A549 treated with AZD9567 at 1 μM for 4 hours (cell line): ENCODE results near the gene NOTCH2NLA. TPM values are rescaled to one million over a fixed set of nuclear protein-coding genes. Genes with fewer than 3 reads are reported as not detected.

Source experiments
- total RNA-seq: library from RNA; stranded (reverse); fragments of 200-300 nt; extraction: Qiagen RNA extraction; gene quantifications from 5 replicates; pipeline ENCODE4 v1.2.3, GENCODE V29; 2022; ENCODE audit not compliant: insufficient read depth

NOTCH2NLA gene
- 14.4 to 21.8 TPM (median 19.7 TPM) in 5 replicates for total RNA-seq

DNA sequence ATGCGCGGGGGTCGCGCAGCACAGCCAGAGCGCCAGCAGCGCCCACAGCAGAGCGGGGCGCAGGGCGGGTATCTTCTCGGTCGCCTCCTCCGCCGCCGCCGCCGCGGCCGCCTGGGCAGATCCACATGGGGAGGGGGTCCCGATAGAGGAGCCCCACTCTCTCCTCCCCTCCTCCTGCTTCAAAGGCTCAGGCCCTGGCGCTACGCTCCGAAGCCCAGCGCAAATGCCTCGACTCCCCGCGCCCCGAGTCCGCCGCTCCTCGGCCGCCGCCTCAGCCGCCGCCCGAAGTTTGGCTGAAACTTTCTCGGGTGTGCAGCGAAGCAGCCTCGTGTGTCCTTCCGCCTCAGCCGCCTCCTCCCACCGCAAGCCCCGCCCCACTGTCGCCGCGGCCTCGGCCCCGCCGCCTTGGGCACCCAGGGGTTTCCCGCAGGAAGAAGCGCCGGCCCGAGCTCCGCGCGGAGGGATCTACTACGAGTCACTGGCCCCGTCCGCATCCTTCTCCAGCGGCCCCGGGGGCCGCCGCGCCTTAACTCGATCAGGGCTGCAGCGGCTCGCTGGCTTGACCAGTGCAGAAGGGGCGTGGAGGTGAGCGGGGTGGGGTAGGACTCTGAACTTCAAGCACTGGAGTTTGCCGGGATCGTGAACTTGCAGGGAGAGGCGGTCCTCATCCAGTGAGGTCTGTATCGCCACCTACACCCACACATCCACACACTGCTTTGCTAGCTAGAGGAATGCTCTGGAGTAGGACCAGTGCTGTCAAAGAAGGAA, at the start of gene NOTCH2NLA:
Gene NOTCH2NLA (minus strand): TSS at position 312 of the 768 bp plus-strand sequence. CDS start 39,684 bp downstream, outside the sequence.

DNA sequence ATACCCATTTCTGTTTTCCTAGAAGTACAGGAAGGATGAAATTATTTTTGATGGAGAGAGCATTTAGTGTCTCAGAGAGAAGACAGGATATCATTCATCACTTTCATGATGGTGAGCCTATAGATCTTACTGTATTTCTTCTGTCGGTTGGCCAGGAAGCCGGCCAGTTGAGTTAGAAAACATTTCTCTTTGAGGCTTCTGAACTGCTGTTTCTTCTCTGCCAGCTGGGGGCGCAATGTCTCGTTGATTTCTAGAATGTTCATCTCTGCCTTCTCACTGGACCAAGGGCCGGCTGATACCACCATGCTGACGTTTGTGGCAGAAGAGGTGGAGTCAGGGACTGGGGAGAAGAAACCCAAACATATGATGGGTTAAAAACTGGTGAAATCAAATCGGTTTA, 84.4 kb downstream of the NOTCH2NLA start, which contains the start of gene NBPF10:
Gene NBPF10 (minus strand): TSS at position 340 of the 400 bp plus-strand sequence. CDS start 35 bp downstream, at position 305.

Other genes starting within 250 kb of the NOTCH2NLA start
- 0.14 to 2.3 TPM (median 0.22 TPM) in 5 replicates for gene TXNIP, start 232.4 kb downstream of the NOTCH2NLA start, total RNA-seq
- gene HJV, start 207.3 kb downstream of the NOTCH2NLA start, total RNA-seq: not detected in 5 replicates
- gene NBPF10, start 84.2 kb downstream of the NOTCH2NLA start, total RNA-seq: 0.71 to 0.85 TPM (median 0.75 TPM) in 5 replicates